ENCODE results near the gene HBA1. TPM values are rescaled to one million over a fixed set of nuclear protein-coding genes. Genes with fewer than 3 reads are reported as not detected.
A peak's percentile ranks its signal among the peaks of the same experiment; 100 is the strongest.
"Not testable (repeated sequence)": the region's sequence is repeated elsewhere in the genome, so short reads cannot be mapped to it uniquely, and the experiment has no call there.

The HBA1 gene
- total RNA-seq, 1 experiment from 2014 or later: not detected

GRCh38 chr16:154217-155030, 22.1 kb upstream of the HBA1 start:
- no peak for DNase-seq
- Histone ChIP-seq H2AFZ (ENCODE audit: low read length) (no peak overlapping the region), H3K4me1 (ENCODE audit: low read length) (peaks cover 13% of the 10 kb centered on the region), H3K79me2 (ENCODE audit: low read length) (no peaks in the 10 kb centered on the region), H3K9me2 (replicated peaks; ENCODE audit: insufficient read depth, low read length) (no peaks in the 10 kb centered on the region), H3K4me2 (ENCODE audit: low read depth, low read length, poor library complexity, severe bottlenecking) (peak overlapping the region; percentile 61), H3K9me3 (ENCODE audit: low read length) (no peaks in the 10 kb centered on the region), H3K4me3 (ENCODE audit: low read length) (peak overlapping the region; percentile 57; the same call in 1 of the 2 replicates), H3K9ac (ENCODE audit: low read length) (peak overlapping the region; percentile 30; the same call in 1 of the 2 replicates), H4K20me1 (ENCODE audit: insufficient read depth, low read depth, low read length) (no peaks in the 10 kb centered on the region), H3K27me3 (ENCODE audit: low read length) (no peaks in the 10 kb centered on the region), H3K27ac (ENCODE audit: low read length) (no peak overlapping the region), H3K36me3 (ENCODE audit: insufficient read depth, low read length) (no peaks in the 10 kb centered on the region)

- H4K20me1 ChIP-seq (ENCODE audit: insufficient read depth, low read depth, low read length): no peaks in the 10 kb centered on the region
- no peaks in the 10 kb centered on the region for H3K27me3 ChIP-seq (ENCODE audit: low read length)
- no peaks in the 10 kb centered on the region for H3K36me3 ChIP-seq (ENCODE audit: insufficient read depth, low read length)
- H3K27ac ChIP-seq (ENCODE audit: low read length): no peak overlapping the region
- no peak overlapping the region for H3K9ac ChIP-seq (ENCODE audit: low read length)
- no peaks in the 10 kb centered on the region for H3K9me2 ChIP-seq (replicated peaks; ENCODE audit: insufficient read depth, low read length)
- peak overlapping the region; percentile 61 for H3K4me2 ChIP-seq (ENCODE audit: low read depth, low read length, poor library complexity, severe bottlenecking)
- peaks cover 13% of the 10 kb centered on the region for H3K4me1 ChIP-seq (ENCODE audit: low read length)
- H3K9me3 ChIP-seq (ENCODE audit: low read length): no peaks in the 10 kb centered on the region
- DNase-seq: no peak
- H2AFZ ChIP-seq (ENCODE audit: low read length): no peak overlapping the region
- H3K79me2 ChIP-seq (ENCODE audit: low read length): no peaks in the 10 kb centered on the region
- no peak overlapping the region; the same call in 1 of the 2 replicates for H3K4me3 ChIP-seq (ENCODE audit: low read length)
These were observed 21.5 kb upstream of the HBA1 start for GRCh38 chr16:155031-155398.

- Histone ChIP-seq H3K9ac (ENCODE audit: low read length) (no peak overlapping the region), H3K36me3 (ENCODE audit: insufficient read depth, low read length) (no peaks in the 10 kb centered on the region), H3K27ac (ENCODE audit: low read length) (no peak overlapping the region), H4K20me1 (ENCODE audit: insufficient read depth, low read depth, low read length) (no peaks in the 10 kb centered on the region), H3K4me3 (ENCODE audit: low read length) (no peak overlapping the region), H3K4me1 (ENCODE audit: low read length) (peaks cover 13% of the 10 kb centered on the region), H3K27me3 (ENCODE audit: low read length) (no peaks in the 10 kb centered on the region), H2AFZ (ENCODE audit: low read length) (no peak overlapping the region), H3K4me2 (ENCODE audit: low read depth, low read length, poor library complexity, severe bottlenecking) (no peak overlapping the region), H3K79me2 (ENCODE audit: low read length) (no peaks in the 10 kb centered on the region), H3K9me2 (replicated peaks; ENCODE audit: insufficient read depth, low read length) (no peaks in the 10 kb centered on the region), H3K9me3 (ENCODE audit: low read length) (no peaks in the 10 kb centered on the region)
- DNase-seq: no peak
These were observed 17.2 kb upstream of the HBA1 start for GRCh38 chr16:159136-159849.

GRCh38 chr16:160242-160641, 16.2 kb upstream of the HBA1 start:
- not testable (repeated sequence) for H3K9me3 ChIP-seq (ENCODE audit: low read length); H3K4me3 ChIP-seq (ENCODE audit: low read length); H4K20me1 ChIP-seq (ENCODE audit: insufficient read depth, low read depth, low read length); H3K27me3 ChIP-seq (ENCODE audit: low read length); DNase-seq; H3K4me2 ChIP-seq (ENCODE audit: low read depth, low read length, poor library complexity, severe bottlenecking); H3K36me3 ChIP-seq (ENCODE audit: insufficient read depth, low read length); H3K9me2 ChIP-seq (replicated peaks; ENCODE audit: insufficient read depth, low read length); H3K79me2 ChIP-seq (ENCODE audit: low read length); H3K4me1 ChIP-seq (ENCODE audit: low read length); H2AFZ ChIP-seq (ENCODE audit: low read length); H3K9ac ChIP-seq (ENCODE audit: low read length); H3K27ac ChIP-seq (ENCODE audit: low read length)

GRCh38 chr16:160691-161190, 15.7 kb upstream of the HBA1 start:
- DNase-seq: no peak
- no peak overlapping the region for H3K27ac ChIP-seq (ENCODE audit: low read length)
- no peak overlapping the region for H3K9ac ChIP-seq (ENCODE audit: low read length)
- H2AFZ ChIP-seq (ENCODE audit: low read length): no peak overlapping the region
- no peaks in the 10 kb centered on the region for H3K27me3 ChIP-seq (ENCODE audit: low read length)
- no peaks in the 10 kb centered on the region for H3K79me2 ChIP-seq (ENCODE audit: low read length)
- H3K4me2 ChIP-seq (ENCODE audit: low read depth, low read length, poor library complexity, severe bottlenecking): no peak overlapping the region
- peaks cover 7% of the 10 kb centered on the region for H3K4me1 ChIP-seq (ENCODE audit: low read length)
- no peaks in the 10 kb centered on the region for H3K9me3 ChIP-seq (ENCODE audit: low read length)
- no peaks in the 10 kb centered on the region for H3K9me2 ChIP-seq (replicated peaks; ENCODE audit: insufficient read depth, low read length)
- no peaks in the 10 kb centered on the region for H4K20me1 ChIP-seq (ENCODE audit: insufficient read depth, low read depth, low read length)
- no peaks in the 10 kb centered on the region for H3K36me3 ChIP-seq (ENCODE audit: insufficient read depth, low read length)
- no peak overlapping the region for H3K4me3 ChIP-seq (ENCODE audit: low read length)

GRCh38 chr16:162271-162991, 14.0 kb upstream of the HBA1 start:
- Histone ChIP-seq H3K4me1 (ENCODE audit: low read length) (peaks cover 7% of the 10 kb centered on the region), H3K27me3 (ENCODE audit: low read length) (no peaks in the 10 kb centered on the region), H3K9me2 (replicated peaks; ENCODE audit: insufficient read depth, low read length) (no peaks in the 10 kb centered on the region), H3K36me3 (ENCODE audit: insufficient read depth, low read length) (no peaks in the 10 kb centered on the region), H3K4me3 (ENCODE audit: low read length) (no peak overlapping the region), H3K79me2 (ENCODE audit: low read length) (no peaks in the 10 kb centered on the region), H3K9me3 (ENCODE audit: low read length) (no peaks in the 10 kb centered on the region), H3K9ac (ENCODE audit: low read length) (no peak overlapping the region), H3K27ac (ENCODE audit: low read length) (no peak overlapping the region), H2AFZ (ENCODE audit: low read length) (no peak overlapping the region), H3K4me2 (ENCODE audit: low read depth, low read length, poor library complexity, severe bottlenecking) (no peak overlapping the region), H4K20me1 (ENCODE audit: insufficient read depth, low read depth, low read length) (no peaks in the 10 kb centered on the region)
- DNase-seq: no peak

GRCh38 chr16:163139-163538, 13.3 kb upstream of the HBA1 start:
- H3K4me1 ChIP-seq (ENCODE audit: low read length); H3K27me3 ChIP-seq (ENCODE audit: low read length); H3K36me3 ChIP-seq (ENCODE audit: insufficient read depth, low read length); H3K9ac ChIP-seq (ENCODE audit: low read length); H2AFZ ChIP-seq (ENCODE audit: low read length); H3K9me3 ChIP-seq (ENCODE audit: low read length); H3K27ac ChIP-seq (ENCODE audit: low read length); H3K4me3 ChIP-seq (ENCODE audit: low read length); H3K4me2 ChIP-seq (ENCODE audit: low read depth, low read length, poor library complexity, severe bottlenecking); H4K20me1 ChIP-seq (ENCODE audit: insufficient read depth, low read depth, low read length); H3K79me2 ChIP-seq (ENCODE audit: low read length); H3K9me2 ChIP-seq (replicated peaks; ENCODE audit: insufficient read depth, low read length); DNase-seq: not testable (repeated sequence)

GRCh38 chr16:163696-164095, 12.8 kb upstream of the HBA1 start:
- H3K9me2 ChIP-seq (replicated peaks; ENCODE audit: insufficient read depth, low read length); H3K27ac ChIP-seq (ENCODE audit: low read length); H3K4me3 ChIP-seq (ENCODE audit: low read length); H3K9me3 ChIP-seq (ENCODE audit: low read length); H3K4me1 ChIP-seq (ENCODE audit: low read length); H3K9ac ChIP-seq (ENCODE audit: low read length); H3K36me3 ChIP-seq (ENCODE audit: insufficient read depth, low read length); H3K27me3 ChIP-seq (ENCODE audit: low read length); H4K20me1 ChIP-seq (ENCODE audit: insufficient read depth, low read depth, low read length); H3K79me2 ChIP-seq (ENCODE audit: low read length); H2AFZ ChIP-seq (ENCODE audit: low read length); H3K4me2 ChIP-seq (ENCODE audit: low read depth, low read length, poor library complexity, severe bottlenecking); DNase-seq: not testable (repeated sequence)
